Measurements from ENCODE around the gene AHNAK2.
"Not testable (repeated sequence)": the region's sequence is repeated elsewhere in the genome, so short reads cannot be mapped to it uniquely, and the experiment has no call there.

AHNAK2 gene

DNA sequence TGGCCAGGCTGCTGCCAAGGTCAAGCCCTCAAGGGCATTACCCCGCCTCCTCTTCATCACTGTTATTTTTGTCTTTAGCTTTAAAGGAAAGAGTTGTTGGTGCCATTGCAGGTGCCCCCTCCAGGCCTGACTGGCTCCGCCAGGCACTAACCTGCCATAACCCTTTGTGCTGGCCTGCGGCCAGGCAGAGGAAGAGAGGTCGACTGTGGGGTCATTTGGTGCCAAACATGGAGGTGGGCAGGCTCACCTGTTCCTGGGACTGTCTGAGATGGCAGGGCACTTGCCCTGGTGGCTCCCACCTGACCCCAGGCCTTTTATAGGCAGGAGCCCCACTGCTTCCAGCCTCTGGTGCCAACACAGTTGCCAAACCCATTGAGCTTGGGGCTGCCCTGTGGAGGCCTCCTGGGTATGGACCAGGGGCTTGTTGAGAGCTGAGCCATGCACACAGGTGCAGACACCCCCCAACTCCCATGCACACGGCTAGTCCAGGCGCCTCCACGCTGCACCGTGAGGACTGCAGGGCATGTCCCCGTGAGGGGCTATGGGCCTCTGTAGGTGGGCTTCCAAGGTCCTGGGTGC, 82.9 kb downstream of the AHNAK2 start:
- no peak for DNase-seq

DNA sequence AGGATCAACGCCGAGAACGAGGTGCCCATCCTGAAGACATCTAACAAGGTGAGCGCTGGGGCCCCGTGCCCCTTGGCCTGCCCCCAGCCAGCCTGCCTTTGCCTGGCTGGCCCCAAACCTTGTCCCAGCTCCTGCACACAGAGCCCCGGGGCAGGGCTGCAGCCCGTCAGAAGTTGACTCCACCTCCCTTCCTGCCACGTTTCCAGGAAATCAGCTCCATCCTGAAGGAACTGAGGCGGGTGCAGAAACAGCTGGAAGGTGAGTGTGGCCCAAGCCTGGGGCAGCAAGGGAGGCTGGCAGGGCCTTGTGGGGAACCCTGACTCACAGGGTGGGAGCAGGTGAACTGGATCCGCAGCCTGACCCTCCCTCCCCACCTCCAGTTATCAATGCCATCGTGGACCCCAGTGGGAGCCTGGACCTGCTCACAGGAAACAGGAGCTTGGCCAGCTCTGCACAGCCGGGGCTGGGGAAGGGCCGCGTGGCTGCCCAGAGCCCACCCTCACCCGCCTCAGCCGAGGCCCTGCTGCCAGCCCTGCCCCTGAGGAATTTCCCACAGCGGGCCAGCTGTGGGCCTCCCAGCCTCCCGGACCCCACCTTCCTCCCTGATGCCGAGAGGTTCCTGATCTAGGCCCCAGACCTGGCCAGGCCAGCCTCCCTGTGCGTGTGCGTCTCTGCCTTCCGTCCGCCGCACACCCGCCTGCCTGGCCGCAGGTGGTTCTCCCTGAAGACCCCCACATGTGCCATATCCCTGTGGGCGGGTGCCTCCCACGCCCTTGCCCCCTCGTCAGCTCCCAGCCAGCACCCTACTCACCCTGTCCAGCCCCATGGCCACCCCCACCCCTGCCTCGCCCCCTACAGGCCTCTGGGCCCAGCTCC, 83.6 kb downstream of the AHNAK2 start:
- no peak for DNase-seq

DNA sequence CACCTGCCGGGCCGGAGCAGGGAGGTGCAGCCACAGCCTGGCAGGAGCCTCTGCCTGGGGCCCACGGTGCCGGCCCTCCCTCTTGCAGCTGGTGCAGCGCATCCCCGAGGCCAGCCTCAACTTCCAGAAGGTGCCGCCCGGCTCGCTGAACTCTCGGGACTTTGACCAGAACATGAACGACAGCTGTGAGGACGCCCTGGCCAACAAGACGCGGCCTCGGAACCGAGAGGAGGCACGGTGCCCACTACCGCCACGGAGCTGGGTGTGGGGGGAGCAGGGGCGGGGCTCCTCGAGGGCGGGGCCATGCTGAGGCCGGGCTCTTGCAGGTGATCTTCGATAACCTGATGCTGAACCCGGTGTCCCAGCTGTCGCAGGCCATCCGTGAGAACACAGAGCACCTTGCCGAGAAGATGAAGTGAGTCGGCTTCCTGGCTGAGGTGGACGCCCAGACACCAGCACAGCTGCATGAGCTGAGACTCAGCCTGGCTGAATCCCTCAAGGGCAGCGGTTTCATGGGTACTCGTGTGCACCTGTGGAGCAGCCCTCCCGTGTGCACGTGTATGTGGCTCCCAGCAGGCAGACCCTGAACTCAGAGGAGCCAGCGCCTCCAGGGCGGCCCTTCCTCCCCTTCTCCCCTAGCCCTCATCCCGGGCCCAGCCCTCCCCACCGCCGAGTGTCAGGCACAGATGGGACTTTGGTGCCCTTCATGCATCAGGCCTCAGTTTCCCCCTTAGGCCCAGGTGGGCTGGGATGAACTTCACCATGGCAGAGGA, 84.6 kb downstream of the AHNAK2 start:
- no peak for DNase-seq

DNA sequence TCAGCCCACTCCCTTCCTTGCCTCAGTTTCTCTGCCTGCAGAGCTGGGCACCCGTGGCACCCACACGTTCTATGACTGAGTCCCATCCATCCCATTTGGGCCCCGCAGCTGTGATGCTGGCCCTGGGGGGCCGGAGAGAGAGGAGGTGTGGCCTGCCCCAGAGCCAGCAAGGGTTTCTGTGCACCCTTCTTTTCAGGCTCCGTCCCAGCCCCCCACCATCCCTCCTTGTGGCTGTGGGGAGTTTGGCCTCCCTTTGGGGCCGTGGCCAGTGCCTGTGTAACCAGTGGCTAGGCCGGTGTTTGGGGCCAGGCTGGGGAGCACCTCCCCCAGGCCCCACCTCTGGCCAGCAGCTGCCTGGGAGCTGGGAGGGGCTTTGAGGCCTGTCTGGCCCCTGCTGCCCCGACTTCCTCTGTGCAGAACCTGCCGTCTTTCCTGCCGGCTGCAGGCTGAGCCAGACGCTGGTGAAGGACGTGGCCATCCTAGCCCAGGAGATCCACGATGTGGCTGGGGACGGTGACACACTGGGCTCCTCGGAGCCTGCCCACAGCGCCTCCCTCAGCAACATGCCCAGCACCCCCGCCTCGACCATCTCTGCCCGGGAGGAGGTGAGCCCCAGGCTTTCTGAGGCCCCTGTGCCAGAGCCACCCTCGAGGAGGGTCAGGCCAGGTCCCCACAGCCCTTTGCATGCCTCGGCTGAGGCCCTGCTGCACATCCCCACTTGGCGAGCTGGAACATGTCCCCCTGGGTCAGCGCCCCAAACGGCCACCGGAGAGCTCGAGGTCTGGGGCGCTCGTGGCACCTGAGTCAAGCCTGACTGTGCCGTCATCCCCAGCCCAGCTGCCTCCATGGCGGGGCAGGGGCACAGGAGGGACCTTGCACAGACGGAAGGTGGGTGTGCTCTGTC, 85.4 kb downstream of the AHNAK2 start:
- no peak for DNase-seq

DNA sequence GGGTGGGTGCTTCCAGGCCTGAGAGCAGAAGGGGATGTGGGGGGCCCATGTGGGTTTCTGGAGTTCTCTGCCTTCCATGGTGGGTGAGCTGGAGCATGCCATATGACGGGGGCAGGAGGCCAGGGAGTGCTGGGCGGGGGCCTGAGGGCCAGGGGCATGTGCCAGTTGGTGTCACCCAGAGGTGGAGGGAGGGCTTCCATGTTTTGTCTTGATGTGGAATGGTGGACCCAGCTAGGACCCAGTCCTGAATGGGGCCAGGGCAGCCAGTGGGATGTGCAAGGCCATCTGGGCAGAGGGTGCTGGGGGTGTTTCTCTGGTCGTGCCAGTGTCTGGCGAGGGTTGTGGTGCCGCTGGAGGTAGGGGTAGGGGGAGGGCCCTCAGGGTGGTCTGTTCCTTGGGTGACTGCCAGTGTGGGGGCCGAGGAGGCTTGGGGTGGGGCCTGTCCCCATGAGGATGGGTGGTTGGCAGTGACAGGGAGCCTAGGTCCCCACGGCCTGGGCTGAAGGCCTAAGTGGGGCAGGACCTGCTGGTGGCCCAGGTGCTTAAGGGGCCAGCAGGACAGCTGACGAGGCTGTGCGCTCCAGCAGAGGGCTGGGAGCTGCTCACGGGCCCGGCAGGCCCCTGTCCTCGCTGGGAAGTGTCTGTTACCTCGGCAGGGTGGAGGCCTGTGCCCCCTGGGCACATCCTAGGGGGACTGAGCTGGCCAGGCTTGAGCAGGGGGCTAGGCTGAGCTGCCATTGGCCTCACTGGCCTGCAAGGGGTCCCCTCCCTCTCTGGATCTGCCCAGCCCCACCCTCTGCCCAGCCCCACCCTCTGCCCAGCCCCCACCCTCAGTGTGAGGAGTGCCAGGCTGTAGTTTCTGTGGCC, 86.3 kb downstream of the AHNAK2 start:
- no peak for DNase-seq

DNA sequence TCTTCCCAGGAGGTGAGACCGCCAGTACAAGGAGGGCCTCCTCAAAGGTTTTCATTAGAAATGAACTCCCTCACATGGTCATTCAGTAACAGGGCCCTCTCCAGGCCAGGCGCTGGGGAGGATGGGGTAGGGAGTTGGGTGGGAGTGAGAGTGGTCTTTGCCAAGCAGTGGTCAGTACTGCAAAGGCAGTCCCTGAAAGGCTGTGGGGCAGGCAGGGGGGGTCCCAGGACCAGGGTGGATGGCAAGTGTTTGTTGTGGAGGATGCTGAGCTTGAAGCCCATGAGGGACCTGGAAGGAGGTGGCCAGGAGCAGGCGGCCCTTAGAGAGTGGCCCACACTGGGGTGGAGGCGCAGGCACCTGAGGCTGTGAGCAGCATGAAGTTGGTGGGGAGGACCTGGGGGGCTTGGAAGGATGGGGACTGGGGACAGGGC, 87.0 kb downstream of the AHNAK2 start:
- no peak for DNase-seq

DNA sequence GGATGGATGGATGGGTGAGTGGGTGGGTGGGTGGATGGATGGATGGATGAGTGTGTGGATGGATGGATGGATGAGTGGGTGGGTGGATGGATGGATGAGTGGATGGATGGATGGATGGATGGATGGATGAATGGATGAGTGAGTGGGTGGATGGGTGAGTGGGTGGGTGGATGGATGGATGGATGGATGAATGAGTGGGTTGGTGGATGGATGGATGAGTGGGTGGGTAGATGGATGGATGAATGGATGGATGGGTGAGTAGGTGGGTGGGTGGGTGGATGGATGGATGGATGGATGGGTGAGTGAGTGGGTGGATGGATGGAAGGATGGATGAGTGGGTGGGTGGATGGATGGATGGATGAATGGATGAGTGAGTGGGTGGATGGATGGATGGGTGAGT, 87.9 kb downstream of the AHNAK2 start:
- not testable (repeated sequence) for DNase-seq

DNA sequence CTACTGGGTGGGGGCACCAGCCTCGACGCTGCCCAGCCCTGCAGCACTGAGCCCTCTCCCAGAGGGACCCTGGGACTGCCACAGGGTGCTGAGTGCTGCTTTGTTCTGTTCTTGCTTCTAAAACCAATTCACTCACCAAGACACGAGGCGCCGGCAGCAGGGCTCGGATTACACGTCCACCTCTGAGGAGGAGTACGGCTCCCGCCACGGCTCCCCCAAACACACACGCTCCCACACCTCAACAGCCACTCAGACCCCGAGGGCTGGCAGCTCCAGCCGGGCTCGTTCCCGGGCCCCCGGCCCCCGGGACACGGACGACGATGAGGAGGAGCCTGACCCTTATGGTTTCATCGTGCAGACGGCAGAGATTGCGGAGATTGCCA, 88.8 kb downstream of the AHNAK2 start:
- DNase-seq, result no peak

DNA sequence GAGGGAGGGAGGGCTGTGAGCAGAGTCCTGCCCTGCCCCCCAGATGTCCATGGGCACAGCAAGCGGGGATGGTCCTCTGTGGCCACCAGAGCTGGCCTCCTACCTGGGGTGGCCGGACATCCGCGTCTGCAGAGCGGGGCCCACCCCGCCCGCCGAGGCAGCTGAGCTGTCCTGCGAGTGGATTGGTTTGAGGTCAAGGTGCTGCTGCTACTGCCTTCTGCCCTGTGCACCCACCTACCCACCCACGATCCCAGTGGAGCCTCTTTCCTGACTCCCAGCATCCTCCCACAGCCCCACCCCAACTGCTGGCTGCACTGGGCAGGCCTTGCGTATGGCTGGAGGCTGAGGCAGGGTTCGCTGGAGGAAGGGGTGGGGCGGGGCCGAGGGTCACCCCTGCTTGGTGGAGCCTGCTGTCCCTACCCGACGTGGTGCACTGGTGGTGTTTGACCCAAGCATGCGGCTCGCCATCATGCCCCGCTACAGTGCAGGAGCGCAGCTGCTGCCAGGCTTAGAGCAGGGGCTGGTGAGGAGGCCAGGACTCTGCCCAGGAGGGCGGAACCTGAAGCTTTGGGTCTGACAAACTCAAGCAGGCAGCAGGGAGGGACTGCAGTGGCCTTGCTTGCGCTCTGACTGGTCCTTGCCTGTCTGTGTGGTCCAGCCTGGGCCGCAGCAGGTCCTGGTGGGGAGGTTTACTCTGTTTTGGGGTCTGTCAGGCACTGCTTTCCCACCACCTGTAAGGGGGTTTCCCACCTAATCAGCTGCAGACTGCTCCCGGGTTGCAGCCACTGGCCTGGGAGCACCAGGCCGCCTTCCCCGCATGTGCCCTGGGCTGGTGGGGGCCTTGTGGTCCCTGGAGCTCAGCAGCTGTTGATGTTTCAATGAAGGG, 89.4 kb downstream of the AHNAK2 start:
- DNase-seq, result no peak

DNA sequence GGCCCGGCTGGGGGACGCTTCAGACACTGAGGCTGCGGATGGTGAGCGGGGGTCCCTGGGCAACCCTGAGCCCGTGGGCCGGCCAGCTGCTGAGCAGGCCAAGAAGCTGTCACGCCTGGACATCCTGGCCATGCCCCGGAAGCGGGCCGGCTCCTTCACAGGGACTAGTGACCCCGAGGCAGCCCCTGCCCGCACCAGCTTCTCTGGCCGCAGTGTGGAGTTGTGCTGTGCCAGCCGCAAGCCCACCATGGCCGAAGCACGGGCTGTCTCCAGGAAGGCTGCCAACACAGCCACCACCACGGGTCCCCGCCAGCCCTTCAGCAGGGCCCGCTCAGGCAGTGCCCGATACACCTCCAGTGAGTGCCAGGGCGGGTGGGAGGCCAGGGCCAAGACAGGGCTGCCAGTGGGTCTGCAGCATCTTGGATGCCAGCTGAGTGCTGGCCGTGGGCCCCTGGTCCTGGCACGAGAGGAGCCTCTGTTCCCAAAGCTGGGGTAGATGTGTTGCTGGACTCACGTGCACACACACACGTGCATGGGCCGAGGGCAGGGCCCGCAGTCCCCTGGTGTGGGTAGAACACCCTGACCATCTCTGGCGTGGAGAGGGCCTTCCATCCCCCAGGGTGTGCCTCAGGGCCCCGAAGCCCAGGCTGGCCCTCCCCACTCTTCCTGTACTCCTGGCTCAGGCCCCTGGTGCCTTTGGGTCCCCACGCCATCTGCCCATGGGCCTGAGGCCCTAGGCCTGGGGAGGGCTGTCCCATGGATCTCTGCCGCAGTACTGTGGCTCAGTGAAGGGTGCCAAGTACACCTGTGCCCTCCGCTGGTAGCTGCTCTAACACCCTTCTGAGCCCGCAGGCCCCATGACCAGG, 90.3 kb downstream of the AHNAK2 start:
- DNase-seq, result no peak

Measured in HCEC 1CT (cell line).